GM19372 (cell line): ENCODE data around the gene TXNRD2.

ENCODE experiments used
- ATAC-seq: cut with Tn5 transposase; IDR thresholded peaks from one replicate; pipeline ENCODE4 v1.9.1; 2021; ENCODE audit warnings: mild to moderate bottlenecking, low read depth, moderate library complexity; ENCODE audit not compliant: unreplicated experiment

The TXNRD2 gene

DNA sequence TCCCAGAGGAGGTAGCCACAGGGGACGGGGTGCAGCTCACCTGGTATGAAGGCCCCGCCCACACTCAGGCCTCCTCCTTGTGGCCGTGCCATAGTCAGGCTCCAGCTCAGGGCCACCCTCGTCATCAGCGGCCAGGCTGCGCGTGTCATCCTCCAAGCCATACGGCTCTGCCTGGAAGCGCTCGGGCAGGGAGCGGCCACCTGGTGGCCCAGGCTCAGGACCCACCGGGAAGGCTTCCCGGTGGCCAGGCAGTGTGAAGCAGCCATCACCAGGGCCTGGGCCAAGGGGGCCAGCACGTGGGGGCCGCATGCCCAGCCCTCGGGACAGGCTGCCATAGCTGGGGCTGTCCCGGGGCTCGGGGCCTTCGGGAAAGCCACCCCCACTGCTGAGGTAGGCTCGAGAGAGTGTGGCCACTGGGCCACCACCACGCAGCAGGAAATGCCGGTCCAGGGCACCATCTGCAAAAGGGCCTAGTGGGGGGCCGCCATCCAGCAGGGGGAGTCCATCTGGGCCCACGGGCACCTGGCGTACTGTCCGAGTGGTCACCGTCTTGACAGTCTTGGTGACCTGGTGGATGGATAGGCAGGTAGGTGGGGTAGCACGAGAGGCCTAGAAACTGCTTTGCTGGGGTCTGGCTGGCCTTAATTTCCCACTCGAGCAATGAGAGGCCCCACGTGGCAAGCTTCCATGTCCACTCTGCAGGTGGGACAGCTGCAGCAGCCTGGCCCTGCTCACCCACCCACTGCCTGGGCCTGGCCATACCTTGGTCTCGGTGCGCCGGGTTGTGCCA lies 39.7 kb upstream of the TXNRD2 start:
- no peak for ATAC-seq

DNA sequence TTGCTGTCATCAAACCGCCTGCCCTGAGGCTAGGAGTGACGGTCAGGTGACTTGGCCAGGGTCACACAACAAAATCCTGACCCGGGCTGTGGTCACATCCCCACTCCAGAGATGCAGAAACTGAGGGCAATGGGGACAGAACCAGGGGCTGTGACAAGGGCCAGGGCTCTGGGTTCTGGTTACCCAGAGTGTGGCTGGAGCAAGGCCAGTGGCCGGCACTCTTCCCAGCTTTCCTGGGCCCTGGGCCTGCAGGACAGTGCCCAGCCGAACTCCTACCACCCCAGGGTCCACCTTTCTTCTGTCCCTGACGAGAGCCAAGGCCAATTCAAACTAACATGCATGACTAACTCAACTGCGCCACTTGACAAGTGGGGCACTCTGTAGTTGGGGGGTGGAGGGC lies 39.1 kb upstream of the TXNRD2 start:
- no peak for ATAC-seq

DNA sequence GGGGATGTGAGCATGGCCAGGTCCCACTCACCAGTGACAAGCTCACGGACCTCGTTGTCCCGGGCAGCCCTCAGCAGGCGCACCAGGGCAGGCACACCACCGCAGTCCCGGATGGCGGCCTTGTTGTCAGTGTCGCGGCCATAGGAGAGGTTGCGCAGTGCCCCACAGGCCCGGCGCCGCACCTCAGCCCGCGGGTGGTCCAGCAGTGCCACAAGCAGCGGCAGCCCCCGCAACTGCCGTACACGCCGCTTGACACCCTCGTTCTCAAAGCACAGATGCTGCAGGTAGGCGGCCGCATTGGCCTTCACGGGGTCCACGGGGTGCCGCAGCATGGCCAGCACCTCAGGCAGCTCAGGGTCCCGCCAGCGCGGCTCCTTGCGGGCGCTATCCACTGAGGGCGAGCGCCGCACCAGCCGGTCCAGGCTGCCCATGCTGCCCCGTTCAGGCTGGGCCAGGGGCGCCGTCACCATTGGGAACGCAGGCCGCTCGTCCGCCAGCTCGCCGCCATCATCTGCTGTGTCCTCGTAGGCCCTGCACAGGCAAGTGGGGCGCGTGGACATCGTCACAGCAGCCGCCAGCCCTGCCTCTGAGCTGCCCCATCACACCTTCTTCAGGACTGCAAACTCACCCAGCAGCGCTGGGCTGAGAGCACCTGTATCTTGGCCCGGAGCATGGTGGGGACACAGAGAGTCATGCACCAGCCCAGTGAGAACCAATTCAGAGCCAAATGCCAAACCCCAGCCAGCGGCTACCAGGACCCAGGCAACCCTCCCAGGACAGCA lies 38.3 kb upstream of the TXNRD2 start:
- no peak for ATAC-seq

DNA sequence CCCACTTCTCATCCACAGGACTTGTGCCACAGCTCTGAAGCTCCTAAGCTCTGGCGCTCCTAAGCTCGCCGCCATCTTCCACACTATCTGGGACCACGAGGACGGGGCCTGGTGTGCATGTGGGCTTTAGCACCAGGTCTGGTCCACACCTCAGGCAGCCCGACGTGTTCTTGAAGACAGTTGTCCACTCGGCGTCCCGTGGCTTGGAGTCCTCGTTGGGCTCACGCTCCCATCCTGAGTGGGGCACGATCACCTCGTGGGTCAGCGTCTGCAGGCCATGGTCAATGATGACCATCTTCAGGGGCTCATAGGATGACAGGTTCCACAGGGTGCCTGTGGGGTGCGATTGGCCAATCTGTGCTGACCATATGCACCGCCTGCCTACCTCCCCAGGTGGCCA lies 37.1 kb upstream of the TXNRD2 start:
- ATAC-seq = no peak

DNA sequence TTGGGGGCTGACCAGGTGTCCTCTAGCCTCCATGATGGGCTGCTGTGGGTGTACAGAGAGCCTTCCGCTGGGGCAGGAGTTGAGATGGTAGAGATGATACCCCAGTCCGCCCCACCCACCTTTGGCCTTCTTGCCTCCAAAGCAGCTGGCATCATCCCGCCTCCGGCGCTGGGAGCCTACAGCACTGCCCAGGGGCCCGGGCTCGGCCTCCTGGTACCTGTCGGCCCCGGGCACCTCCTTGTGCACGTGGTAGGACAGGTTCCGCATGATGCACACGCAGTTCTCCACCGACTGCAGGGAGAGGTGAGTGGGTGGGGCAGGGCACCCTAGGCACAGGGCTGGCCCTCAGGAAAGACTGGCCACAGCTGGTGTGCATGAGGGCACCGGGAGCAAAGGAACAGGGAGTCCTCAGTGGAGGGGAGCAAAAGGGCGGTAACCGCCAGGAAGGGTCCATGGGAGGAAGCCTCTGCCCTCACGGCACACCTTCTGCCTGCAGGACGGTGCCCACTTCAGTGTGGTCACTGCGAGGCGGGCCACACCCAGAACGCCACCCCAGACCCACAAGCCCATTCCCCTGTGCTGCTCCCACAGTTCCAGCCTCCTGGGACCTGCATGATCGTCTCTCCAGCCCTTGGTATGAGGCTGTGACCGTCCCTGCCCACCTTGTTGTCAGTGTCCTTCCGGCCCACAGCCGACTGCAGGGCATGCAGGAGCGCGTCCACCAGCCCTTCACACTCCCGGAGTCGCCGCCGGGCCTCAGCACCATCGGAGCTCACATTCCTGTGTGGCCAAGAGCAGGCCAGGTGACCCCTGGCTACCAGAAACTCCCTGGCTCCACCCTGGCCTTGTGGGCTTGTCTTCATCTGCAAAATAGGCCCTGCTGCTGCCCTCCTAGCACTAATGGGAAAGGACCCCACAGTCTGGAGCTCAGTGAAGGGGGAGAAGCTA lies 36.0 kb upstream of the TXNRD2 start:
- no peak for ATAC-seq

DNA sequence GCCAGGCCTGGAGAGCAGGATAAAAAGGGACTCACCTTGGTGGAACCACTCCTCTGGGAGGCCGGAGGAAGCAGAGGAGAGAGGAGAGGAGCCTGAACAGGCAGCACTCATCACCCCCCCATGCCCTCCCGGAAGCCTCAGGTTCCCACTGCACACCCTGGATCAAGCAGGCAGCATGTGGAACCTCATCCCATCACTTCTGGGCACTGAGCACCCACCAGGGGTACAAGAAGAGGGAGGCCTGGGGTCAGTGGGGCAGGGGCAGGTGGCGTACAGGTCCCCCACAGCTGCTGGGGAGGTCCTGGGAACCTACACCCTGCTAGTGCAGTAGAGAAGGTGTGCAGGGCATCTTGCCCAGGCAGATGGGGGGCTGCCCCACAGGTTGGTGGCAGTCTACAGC lies 35.1 kb upstream of the TXNRD2 start:
- no peak for ATAC-seq

DNA sequence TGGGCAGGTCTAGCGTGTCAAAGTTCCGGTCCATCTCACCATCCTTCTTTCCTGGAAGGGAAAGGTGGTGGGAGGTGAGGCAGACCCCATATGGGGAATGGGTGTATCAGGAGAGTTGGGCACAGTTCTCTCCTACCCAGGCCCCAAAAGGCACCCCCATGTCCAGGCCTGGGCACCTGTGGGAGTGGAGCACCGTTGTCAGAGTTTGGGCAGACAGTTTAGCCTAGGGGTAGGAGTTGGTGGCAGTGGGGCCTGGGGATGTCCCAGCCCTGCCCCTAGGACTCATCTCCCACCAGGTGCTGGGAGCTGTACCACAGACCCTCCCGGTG lies 34.1 kb upstream of the TXNRD2 start:
- no peak for ATAC-seq

DNA sequence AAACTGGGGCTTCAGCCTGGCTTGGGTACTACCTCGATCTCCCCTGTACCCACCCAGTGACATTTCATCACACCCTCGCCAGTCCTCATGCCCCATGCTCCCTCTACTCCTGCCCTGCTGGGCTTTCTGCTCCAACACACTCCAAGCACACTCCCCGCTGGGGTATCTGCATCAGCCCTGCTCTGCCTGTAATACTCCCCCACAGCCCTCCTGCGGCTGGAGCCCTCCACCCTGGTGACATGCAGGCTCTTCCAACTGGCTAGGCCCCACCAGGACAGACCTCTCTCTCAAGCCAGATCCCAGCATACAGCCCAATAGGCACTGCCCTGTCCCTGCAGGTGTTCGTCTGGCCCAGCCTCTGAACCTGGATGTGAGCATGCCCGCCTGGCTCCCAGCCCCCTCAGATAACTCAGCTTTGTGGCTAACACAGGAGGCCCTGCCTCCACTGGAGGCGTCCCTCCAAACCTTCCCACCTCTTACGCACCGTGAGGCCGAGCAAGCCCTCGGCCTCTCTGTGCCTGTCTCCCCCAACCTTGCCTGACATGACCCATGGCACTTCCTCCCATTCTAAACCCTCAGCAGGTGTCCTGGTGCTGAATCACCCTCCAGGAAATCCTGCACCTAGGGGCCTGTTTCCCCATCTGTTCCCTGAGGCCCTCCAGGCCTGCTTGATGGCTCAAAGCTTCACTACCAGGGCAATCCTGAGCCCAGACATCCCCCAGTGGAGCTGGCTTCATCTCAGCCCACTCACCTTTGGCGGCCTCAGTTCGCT lies 33.5 kb upstream of the TXNRD2 start:
- ATAC-seq = no peak

DNA sequence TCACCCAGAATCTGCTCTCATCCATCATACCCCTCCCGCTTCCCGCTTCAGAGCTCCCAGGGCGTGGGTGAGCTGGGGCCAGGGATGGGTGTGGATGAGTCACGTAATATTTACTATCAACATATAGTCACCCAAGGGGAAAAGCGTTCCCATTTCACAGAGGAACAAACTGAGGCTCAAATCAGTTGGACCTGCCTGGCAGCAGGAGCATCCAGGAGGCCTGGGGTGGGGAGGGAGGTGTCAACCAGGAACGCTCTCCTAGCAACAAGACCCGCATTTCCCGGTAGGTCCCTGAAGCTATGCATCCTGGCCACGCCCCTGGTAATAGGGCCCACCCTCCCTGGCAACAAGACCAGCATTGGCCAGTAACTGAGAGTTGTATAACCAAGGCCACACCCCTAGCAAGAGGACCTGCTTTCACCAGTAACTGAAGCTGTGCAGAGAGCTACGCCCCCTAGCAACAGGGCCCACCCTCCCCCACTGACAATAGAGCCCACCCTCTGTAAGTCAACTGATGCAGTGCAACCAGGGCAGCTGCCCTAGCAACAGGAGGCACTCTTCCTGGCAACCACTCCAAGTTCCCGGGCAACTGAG lies 32.7 kb upstream of the TXNRD2 start:
- ATAC-seq = no peak

DNA sequence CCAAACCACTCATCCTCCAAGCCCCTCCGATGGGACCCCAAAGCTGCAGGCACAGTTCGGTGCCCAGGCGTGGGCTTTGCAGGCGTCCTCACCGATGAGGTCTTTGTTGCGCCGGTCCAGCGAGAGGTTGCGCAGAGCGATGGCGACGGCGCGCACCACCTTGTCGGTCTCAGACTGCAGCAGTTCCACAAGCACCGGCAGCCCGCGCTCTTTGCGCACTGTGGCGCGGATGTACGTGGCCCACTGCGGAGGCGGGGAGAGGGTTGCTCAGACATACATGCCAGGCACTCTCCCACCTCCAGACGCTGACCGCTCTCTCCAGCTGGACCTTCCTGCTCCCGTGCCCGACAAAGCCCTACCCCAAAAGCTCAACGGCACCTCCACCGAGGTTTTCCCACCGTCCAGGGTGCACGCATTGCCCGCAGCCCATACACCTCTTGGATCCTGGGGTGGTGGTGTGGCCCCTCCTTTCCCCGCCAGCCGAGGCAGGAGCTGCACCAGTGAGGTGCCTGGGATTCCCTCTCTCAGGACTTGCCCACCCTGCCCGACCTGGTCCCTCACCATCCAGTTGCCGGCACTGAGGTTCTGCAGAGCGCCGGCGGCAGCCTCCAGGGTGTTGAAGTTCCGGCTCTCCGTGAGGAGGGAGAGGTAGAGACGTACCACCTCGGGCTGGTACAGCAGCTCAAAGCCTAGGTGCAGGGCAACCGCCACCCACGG lies 32.1 kb upstream of the TXNRD2 start:
- no peak for ATAC-seq

DNA sequence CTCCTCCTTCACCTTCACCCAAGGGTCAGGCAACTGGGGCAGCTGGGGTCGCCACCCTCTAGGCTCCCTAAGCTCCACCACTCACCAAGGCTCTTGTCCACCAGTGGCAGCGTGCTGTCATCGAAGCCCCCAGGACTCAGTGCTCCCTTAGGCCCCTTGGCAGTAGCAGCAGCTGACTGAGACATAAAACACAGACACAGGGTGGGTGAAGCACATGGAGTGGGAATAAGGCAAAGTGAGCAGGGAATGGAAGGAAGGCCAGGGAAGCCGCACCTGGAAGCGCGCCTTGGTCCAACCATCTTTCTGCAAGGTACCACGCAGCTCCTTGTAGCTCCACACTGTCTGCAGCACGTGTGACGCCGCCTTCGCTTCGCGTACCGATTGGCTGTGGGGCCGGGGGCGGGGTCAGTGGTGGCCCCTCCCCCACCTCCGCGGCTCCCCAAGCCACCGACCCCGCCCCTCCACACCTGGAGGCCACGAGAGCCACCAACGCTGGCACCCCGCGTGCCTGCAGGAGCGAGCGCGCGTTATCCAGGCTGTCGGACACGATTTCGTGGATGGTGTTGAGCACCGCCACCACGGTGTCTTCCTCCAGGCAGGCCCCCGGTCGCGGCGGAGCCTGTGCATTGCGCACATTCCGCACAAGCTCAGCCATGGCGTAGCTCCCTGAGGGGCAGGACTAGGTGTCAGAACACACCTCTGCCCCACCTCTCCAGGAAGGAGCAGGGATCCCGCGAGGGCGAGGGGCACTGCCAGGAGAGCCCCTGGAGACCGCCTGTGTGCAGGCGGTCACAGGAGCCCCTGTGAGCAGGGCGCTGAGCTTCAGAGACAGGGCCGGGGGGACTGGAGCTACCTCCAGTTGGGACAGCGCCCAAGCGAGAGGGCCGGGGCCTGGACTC lies 31.3 kb upstream of the TXNRD2 start:
- ATAC-seq = no peak

DNA sequence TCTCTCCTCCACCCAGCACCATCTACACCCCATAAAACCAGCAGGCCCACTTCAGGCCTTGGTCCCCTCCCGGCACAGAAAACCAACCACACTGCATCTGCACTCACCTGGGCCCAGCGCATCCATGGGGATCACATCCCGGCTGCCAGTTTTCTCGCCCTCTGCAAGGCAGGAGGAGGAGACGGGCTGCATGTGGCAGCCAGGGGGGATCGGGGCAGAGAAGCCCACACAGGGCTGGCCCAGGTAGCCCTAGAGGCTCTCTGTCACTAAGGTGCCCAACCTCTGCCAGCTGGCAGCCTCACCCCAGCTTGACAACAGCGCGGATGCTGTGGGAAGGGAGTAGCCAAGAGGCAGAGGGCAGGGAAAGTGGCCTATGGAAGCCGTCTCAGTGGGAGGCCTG lies 30.6 kb upstream of the TXNRD2 start:
- ATAC-seq = no peak

DNA sequence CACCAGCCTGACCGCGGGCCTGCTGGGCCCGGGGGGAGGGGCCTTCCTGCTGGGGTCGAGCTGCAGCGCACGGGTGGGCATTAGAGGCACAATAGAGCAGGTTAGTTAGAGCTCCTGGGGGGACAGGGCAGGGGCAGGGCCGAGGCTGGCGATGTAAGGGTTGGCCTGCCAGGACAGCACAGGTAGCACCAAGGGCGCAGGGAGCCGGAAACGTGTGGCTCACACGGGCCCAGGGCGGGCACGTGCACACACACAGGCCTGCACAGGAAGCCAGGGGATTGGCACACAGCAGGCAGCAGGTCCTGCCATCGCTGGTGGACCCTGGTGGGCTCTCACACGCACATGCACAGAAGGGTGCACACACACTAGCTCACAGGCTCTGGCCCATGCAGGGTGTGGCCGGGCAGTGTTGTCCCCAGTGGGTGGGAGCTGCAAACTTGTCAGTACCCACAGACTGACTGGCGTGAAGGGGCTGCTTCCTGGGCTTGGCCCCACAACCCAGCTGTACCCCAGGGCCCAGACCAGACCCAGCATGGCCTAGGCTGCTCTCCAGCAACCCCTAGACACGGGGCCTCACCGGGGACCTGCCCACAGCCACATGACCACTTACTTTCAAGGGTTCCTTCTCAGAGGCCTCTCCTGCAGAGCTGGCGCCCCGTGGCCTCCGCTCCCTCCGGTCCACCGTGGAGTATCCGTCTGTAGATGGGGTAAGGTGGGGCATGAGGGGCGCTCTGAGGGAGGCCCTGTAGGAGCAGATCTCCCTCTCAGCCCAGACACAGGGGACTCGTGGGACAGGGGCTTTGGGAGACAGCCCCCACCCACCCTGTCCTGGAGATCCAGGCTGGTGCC lies 29.9 kb upstream of the TXNRD2 start:
- no peak for ATAC-seq

DNA sequence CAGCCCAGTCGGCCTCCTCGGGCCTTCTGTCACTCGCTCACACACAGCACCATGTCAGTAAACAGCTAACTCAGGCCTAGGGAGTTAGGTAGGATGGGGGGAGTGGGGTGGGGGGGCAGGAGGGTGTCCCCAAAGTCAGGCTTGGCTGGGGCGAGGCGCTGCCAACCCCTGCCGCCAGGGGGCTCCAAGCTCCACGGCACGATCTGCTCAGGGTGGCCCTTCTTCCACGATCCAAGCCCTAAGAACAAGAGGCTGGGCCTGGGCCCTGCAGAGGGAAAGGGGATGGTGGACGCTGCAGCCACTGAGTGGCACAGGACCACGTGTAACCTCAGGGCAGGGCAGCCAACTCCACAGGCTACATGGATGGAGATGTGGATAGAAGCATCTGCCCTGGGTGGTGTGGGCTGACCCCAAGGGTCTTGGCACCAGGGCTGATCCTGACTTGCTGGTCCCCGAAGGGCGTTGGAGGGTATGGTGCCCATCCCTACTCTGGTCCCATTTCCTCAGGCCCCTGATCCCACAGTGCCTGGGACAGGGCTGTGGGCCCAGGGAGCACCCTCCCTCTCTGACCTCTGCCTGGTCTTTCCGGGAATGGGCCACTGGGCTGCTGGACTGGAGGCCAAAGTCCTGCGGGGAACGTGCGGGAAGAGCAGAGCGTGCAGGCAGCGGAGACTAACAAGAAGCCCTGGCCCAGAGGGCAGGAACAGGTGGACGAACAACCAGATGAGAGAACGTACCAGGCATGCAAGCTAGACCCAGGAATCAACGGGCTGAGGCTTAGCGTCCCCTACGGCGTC lies 29.1 kb upstream of the TXNRD2 start:
- ATAC-seq = no peak

DNA sequence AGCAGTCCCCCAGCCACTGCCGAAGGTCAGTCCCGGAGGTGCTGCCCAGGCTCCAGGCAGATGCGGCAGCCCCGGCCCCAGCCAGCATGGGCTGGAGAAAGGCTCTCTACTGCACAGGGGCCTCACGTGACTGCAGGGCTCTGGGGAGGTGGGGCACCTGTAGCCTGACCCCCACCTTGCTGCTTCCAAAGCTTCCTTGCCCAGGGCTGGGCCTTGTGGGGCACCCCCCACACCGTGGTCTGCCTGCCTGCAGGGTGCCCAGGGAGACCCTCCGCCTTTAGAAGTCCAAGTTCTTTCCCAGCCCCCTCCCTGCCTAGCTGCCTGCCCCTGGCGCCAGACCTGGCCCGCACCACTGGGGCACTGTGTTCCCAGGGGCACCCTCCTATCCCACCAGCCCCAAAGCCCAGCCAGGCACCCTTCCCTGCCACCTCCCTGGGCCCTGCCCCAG lies 28.4 kb upstream of the TXNRD2 start:
- no peak for ATAC-seq

DNA sequence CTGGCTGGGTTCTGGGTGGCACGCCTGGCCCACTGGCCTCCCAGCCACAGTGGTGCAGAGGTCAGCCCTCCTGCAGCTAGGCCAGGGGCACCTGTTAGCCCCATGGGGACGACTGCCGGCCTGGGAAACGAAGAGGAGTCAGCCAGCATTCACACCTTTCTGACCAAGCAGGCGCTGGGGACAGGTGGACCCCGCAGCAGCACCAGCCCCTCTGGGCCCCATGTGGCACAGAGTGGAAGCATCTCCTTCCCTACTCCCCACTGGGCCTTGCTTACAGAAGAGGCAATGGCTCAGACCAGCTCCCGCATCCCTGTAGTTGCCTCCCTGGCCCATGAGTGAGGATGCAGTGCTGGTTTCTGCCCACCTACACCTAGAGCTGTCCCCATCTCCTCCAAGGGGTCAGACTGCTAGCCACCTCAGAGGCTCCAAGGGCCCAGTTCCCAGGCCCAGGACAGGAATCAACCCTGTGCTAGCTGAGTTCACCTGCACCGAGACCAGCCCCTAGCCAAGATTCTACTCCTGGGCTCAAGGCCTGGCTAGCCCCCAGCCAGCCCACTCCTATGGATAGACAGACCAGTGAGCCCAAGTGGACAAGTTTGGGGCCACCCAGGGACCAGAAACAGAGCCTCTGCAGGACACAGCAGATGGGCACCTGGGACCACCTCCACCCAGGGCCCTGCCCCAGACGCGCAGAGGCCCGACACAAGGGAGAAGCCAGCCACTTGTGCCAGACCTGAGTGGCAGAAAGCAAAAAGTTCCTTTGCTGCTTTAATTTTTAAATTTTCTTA lies 27.7 kb upstream of the TXNRD2 start:
- ATAC-seq = no peak
